ENCODE data around the gene FUT8. TPM values are rescaled to one million over a fixed set of nuclear protein-coding genes. Genes with fewer than 3 reads are reported as not detected.
"Not testable (repeated sequence)": the region's sequence is repeated elsewhere in the genome, so short reads cannot be mapped to it uniquely, and the experiment has no call there.

Gene FUT8
- total RNA-seq, 4 donors from 2014 or later = 5.5 to 25.4 (median 8.8) TPM

DNA sequence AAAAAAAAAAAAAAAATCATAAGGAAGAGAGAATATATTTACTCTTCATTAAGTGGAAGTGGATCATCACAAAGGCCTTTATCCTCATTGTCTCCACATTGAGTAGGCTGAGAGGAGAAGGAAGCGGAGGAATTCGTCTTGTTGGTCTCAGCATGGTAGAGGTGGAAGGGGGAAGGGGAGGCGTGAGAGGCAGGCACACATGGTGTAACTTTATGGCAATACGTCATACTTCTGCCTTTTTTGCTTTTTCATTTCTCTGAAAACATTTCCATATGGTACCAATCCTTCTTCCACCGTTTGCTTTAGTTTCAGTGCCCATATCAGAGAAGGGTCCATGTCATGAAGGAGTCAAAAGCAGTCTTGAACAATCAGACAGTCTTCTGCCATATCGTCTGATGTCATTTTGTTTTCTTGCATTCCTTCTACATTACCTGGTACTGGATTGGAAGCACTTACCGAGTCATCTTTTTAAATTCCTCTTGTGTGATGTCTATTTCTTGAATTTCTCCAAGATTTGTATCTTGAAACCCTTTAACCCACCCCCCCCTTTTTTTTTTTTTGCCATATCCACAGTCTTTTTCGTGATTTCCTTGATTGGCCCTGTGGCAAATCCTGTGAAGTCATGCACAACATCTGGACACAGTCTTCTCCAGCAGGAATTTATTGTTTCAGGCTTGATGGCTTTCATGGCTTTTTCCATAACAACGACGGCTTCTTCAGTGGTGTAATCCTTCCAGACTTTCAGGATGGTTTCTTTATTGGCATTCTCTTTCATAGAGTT is 8.9 kb downstream of the FUT8 start:
- no peak overlapping the region for H3K4me3 ChIP-seq
- TF ChIP-seq POLR2A (IDR thresholded peaks at IDR 0.05) = no peak
- TF ChIP-seq, protein P1, sequence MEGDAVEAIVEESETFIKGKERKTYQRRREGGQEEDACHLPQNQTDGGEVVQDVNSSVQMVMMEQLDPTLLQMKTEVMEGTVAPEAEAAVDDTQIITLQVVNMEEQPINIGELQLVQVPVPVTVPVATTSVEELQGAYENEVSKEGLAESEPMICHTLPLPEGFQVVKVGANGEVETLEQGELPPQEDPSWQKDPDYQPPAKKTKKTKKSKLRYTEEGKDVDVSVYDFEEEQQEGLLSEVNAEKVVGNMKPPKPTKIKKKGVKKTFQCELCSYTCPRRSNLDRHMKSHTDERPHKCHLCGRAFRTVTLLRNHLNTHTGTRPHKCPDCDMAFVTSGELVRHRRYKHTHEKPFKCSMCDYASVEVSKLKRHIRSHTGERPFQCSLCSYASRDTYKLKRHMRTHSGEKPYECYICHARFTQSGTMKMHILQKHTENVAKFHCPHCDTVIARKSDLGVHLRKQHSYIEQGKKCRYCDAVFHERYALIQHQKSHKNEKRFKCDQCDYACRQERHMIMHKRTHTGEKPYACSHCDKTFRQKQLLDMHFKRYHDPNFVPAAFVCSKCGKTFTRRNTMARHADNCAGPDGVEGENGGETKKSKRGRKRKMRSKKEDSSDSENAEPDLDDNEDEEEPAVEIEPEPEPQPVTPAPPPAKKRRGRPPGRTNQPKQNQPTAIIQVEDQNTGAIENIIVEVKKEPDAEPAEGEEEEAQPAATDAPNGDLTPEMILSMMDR (IDR thresholded peaks at IDR 0.05) = no peak
- H3K36me3 ChIP-seq = no peaks in the 10 kb centered on the region
- WGBS, 2 donors = 76 to 79% methylated on average over 10 of the region's 10 CpGs
- no peaks in the 10 kb centered on the region for H3K9me3 ChIP-seq
- intact Hi-C loops (cut with DNase I) = no loop called here
- H3K27me3 ChIP-seq = no peaks in the 10 kb centered on the region
- no peaks in the 10 kb centered on the region for H3K4me1 ChIP-seq
- no peak for DNase-seq
- no peak overlapping the region for H3K27ac ChIP-seq

- WGBS, 2 donors = 91 to 93% methylated on average over 4 of the region's 4 CpGs
- Histone ChIP-seq H3K27ac (no peak overlapping the region), H3K4me3 (no peak overlapping the region), H3K4me1 (no peaks in the 10 kb centered on the region), H3K9me3 (no peaks in the 10 kb centered on the region), H3K27me3 (no peaks in the 10 kb centered on the region), H3K36me3 (no peaks in the 10 kb centered on the region)
- DNase-seq = no peak
- TF ChIP-seq POLR2A (IDR thresholded peaks at IDR 0.05) = no peak
- TF ChIP-seq, protein P1 (IDR thresholded peaks at IDR 0.05) = no peak
- intact Hi-C loops (cut with DNase I) = no loop called here
These were observed 9.7 kb downstream of the FUT8 start for GRCh38 chr14:65422088-65422834.

DNA sequence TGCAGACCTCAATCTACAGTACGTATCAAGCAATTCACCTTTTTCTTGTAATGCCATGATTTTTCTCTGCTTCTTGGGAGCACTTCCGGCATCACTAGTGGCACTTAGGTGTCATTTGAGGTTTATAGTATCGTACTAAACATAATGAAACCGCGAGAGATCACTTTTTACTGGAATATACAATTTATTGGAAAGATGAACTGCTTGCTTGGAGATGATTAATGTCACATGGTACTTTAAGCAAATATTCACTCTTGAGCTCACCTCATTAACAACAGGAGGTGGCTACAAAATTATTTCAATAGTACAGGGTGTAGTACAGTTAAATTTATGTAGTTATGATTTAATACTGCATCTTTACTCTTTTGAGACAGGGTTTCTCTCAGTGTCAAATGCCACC is 11.5 kb downstream of the FUT8 start:
- no peak for DNase-seq
- H3K36me3 ChIP-seq = no peaks in the 10 kb centered on the region
- no peaks in the 10 kb centered on the region for H3K4me1 ChIP-seq
- no peak overlapping the region for H3K4me3 ChIP-seq
- no peak for TF ChIP-seq POLR2A (IDR thresholded peaks at IDR 0.05)
- TF ChIP-seq, protein P1 (IDR thresholded peaks at IDR 0.05) = no peak
- H3K27me3 ChIP-seq = no peaks in the 10 kb centered on the region
- WGBS, 2 donors = 84 to 91% methylated on average over 5 of the region's 5 CpGs
- intact Hi-C loops (cut with DNase I) = no loop called here
- no peak overlapping the region for H3K27ac ChIP-seq
- no peaks in the 10 kb centered on the region for H3K9me3 ChIP-seq

DNA sequence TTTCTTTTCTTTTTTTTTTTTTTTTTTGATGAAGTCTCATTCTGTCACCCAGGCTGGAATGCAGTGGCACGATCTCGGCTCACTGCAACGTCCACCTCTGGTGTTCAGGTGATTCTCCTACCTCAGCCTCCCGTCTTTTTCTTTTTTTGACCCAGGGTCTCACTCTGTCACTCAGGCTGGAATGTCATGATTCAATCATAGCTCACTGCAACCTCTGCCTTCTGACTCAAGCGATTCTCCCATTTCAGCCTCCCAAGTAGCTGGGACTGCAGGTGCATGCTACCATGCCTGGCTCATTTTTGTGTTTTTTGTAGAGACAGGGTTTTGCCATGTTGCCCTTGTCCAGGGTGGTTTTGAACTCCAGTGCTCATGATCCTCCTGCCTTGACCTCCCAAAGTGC is 12.0 kb downstream of the FUT8 start:
- no peak for DNase-seq
- Histone ChIP-seq H3K36me3 (no peaks in the 10 kb centered on the region), H3K4me3 (no peak overlapping the region), H3K4me1 (no peaks in the 10 kb centered on the region), H3K27ac (no peak overlapping the region), H3K9me3 (no peaks in the 10 kb centered on the region), H3K27me3 (no peaks in the 10 kb centered on the region)
- intact Hi-C loops (cut with DNase I) = no loop called here
- WGBS, 2 donors = 95 to 97% methylated on average over 5 of the region's 5 CpGs
- TF ChIP-seq POLR2A (IDR thresholded peaks at IDR 0.05) = no peak
- TF ChIP-seq, protein P1 (IDR thresholded peaks at IDR 0.05) = no peak

DNA sequence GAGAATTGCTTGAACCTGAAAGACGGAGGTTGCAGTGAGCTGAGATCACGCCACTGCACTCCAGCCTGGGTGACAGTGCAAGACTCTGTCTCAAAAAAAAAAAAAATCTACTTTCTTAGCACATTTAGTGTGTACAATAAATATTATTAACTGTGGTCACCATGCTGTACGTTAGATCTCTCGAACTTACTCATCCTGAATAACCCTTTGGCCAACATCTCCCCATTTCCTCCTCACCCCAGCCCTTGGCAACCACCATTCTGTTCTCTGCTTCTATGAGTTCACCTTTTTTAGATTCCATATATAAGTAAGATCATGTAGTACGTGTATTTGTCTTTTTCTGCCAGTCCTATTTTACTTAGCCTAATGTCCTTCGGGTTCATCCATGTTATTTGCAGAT is 13.4 kb downstream of the FUT8 start:
- Histone ChIP-seq H3K27me3 (no peaks in the 10 kb centered on the region), H3K4me3 (no peak overlapping the region), H3K9me3 (no peaks in the 10 kb centered on the region), H3K4me1 (no peaks in the 10 kb centered on the region), H3K27ac (no peak overlapping the region), H3K36me3 (no peaks in the 10 kb centered on the region)
- 81 to 88% methylated on average over 6 of the region's 6 CpGs for WGBS, 2 donors
- no peak for DNase-seq
- intact Hi-C loops (cut with DNase I) = no loop called here
- TF ChIP-seq, protein P1 (IDR thresholded peaks at IDR 0.05) = no peak
- TF ChIP-seq POLR2A (IDR thresholded peaks at IDR 0.05) = no peak

DNA sequence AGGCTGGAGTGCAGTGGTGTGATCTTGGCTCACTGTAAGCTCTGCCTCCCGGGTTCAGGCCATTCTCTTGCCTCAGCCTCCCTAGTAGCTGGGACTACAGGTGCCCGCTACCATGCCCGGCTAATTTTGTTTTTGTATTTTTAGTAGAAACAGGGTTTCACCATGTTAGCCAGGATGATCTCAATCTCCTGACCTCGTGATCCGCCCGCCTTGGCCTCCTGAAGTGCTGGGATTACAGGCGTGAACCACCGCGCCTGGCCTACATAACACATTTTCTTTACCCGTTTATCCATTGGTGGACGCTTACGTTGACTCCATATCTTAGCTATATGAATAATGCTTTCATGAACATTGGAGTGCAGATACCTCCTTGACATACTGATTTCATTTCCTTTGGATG is 14.4 kb downstream of the FUT8 start:
- H3K4me3 ChIP-seq; H3K36me3 ChIP-seq; DNase-seq; H3K9me3 ChIP-seq; H3K27me3 ChIP-seq; intact Hi-C loops (cut with DNase I); H3K4me1 ChIP-seq; H3K27ac ChIP-seq: not testable (repeated sequence)
- WGBS, 2 donors = 96 to 99% methylated on average over 12 of the region's 12 CpGs
